Measurements from ENCODE around the gene PHF21B.

PHF21B gene

GRCh38 chr22:44928136-44928463, 81.7 kb downstream of the PHF21B start:
- no peak overlapping the region for H3K4me3 ChIP-seq (ENCODE audit: control insufficient read depth, low read depth, low read length)

GRCh38 chr22:44927463-44928135, 82.2 kb downstream of the PHF21B start:
- DNase-seq (ENCODE audit: low read depth): no peak
- no peak for TF ChIP-seq CTCF (IDR thresholded peaks at IDR 0.05; ENCODE audit: control insufficient read depth, insufficient read depth, low read depth, low read length, missing control alignments)
- no peak overlapping the region for H3K4me3 ChIP-seq (ENCODE audit: control insufficient read depth, low read depth, low read length)

More at GRCh38 chr22:44928136-44928463, 81.7 kb downstream of the PHF21B start:
- no peak for TF ChIP-seq CTCF (IDR thresholded peaks at IDR 0.05; ENCODE audit: control insufficient read depth, insufficient read depth, low read depth, low read length, missing control alignments)
- no peak for DNase-seq (ENCODE audit: low read depth)

GRCh38 chr22:44926491-44927415, 83.1 kb downstream of the PHF21B start:
- no peak for DNase-seq (ENCODE audit: low read depth)
- no peak overlapping the region for H3K4me3 ChIP-seq (ENCODE audit: control insufficient read depth, low read depth, low read length)
- no peak for TF ChIP-seq CTCF (IDR thresholded peaks at IDR 0.05; ENCODE audit: control insufficient read depth, insufficient read depth, low read depth, low read length, missing control alignments)

- DNase-seq (ENCODE audit: low read depth): no peak
- H3K4me3 ChIP-seq (ENCODE audit: control insufficient read depth, low read depth, low read length): no peak overlapping the region
- TF ChIP-seq CTCF (IDR thresholded peaks at IDR 0.05; ENCODE audit: control insufficient read depth, insufficient read depth, low read depth, low read length, missing control alignments): no peak
Observed at GRCh38 chr22:44926124-44926475, 83.7 kb downstream of the PHF21B start.

GRCh38 chr22:44925465-44926123, 84.2 kb downstream of the PHF21B start:
- TF ChIP-seq CTCF (IDR thresholded peaks at IDR 0.05; ENCODE audit: control insufficient read depth, insufficient read depth, low read depth, low read length, missing control alignments): no peak
- no peak for DNase-seq (ENCODE audit: low read depth)

GRCh38 chr22:44924710-44925109, 85.1 kb downstream of the PHF21B start:
- DNase-seq (ENCODE audit: low read depth): no peak
- no peak for TF ChIP-seq CTCF (IDR thresholded peaks at IDR 0.05; ENCODE audit: control insufficient read depth, insufficient read depth, low read depth, low read length, missing control alignments)
- no peak overlapping the region for H3K4me3 ChIP-seq (ENCODE audit: control insufficient read depth, low read depth, low read length)

More at GRCh38 chr22:44925465-44926123, 84.2 kb downstream of the PHF21B start:
- no peak overlapping the region for H3K4me3 ChIP-seq (ENCODE audit: control insufficient read depth, low read depth, low read length)
